Body of pancreas (tissue), 4 donors: ENCODE measurements around the gene DAB2IP. TPM values are rescaled to one million over a fixed set of nuclear protein-coding genes. Genes with fewer than 3 reads are reported as not detected.

Experiments
- ATAC-seq: fragments of 150-250 bp; one replicate; pipeline ENCODE4 v1.9.1; 2016
- DNase-seq, 4 donors: peaks; one replicate each; pipeline ENCODE4 v3.0.0-alpha.2; 2019
- H3K27ac ChIP-seq, 4 donors: fragments of 200-600 bp; sonication (generic); 1 replicate in 3 of 4; 2 replicates in 1 of 4; pipeline versions ENCODE4 v1.5.1 to v1.6.1; 2016 to 2019; ENCODE audit warnings: mild to moderate bottlenecking in 1 of 4, mixed read lengths in 1 of 4, moderate library complexity in 1 of 4
- H3K27me3 ChIP-seq, 2 donors: fragments of 200-600 bp; sonication (generic); one replicate each; pipeline ENCODE4 v1.6.0; 2016; ENCODE audit warnings: mild to moderate bottlenecking in 1 of 2
- H3K36me3 ChIP-seq, 2 donors: fragments of 200-600 bp; sonication (generic); replicated peaks in 1 of 2; 2 replicates each; pipeline ENCODE4 v1.5.1; 2016; ENCODE audit warnings: low read depth in 2 of 2; ENCODE audit not compliant: insufficient read depth in 1 of 2
- H3K4me1 ChIP-seq: fragments of 200-600 bp; sonication (generic); one replicate; pipeline ENCODE4 v1.6.0; 2016
- H3K4me3 ChIP-seq, 2 donors: fragments of 200-600 bp; sonication (generic); 1 replicate in 1 of 2; 2 replicates in 1 of 2; pipeline ENCODE4 v1.5.1; 2016 to 2019
- H3K9me3 ChIP-seq, 3 donors: fragments of 200-600 bp; sonication (generic); 1 replicate in 2 of 3; 2 replicates in 1 of 3; pipeline ENCODE4 v1.5.1; 2016
- CTCF ChIP-seq, 7 experiments: fragments of 450-650 bp in 4 of 7; fragments of 200-600 bp in 3 of 7; sonication (generic) in 3 of 7; IDR thresholded peaks; one replicate each; pipeline ENCODE4 v1.5.1; 2016 to 2019; ENCODE audit warnings: antibody characterized with exemption in 7 of 7
- POLR2A ChIP-seq, 3 donors: fragments of 450-650 bp; IDR thresholded peaks; one replicate each; pipeline ENCODE4 v1.6.1; 2016; ENCODE audit warnings: antibody characterized with exemption in 3 of 3, mild to moderate bottlenecking in 2 of 3
- WGBS, 2 donors: methylation state at CpG; one replicate each; pipeline ENCODE4 v1.1.5; 2017; 5-methylcytosine and 5-hydroxymethylcytosine counted together
- intact Hi-C: fragments of 100-400 bp; cut with DNase I; formaldehyde crosslinking; loops from one replicate; pipeline ENCODE4 v1.15.1; 2023
- total RNA-seq, 2 donors: library from RNA; depleted of rRNA; stranded (reverse); fragments of >200 nt; gene quantifications; one replicate each; pipeline ENCODE4 v1.1.0, GENCODE V29; 2016

Gene DAB2IP
- total RNA-seq, 2 donors from 2014 or later, result 25.2 to 34.9 TPM

- 74 to 91% methylated on average over 5 of the region's 5 CpGs for WGBS, 2 donors
- ATAC-seq (no peak), DNase-seq (no peak)
- intact Hi-C loops, result no loop called here
- Histone ChIP-seq H3K27me3 (no peaks in the 10 kb centered on the region), H3K4me1 (peaks cover 33% of the 10 kb centered on the region), H3K36me3 (no peaks in the 10 kb centered on the region), H3K27ac (no peak overlapping the region), H3K4me3 (no peak overlapping the region), H3K9me3 (no peaks in the 10 kb centered on the region)
- TF ChIP-seq POLR2A (IDR thresholded peaks at IDR 0.05) (no peak), CTCF (IDR thresholded peaks at IDR 0.05) (no peak)
These were observed 79.7 kb downstream of the DAB2IP start for GRCh38 chr9:121731090-121731489.

- no peak for ATAC-seq
These were observed 80.5 kb downstream of the DAB2IP start for GRCh38 chr9:121731919-121732318.

GRCh38 chr9:121732389-121732788, 81.0 kb downstream of the DAB2IP start:
- ATAC-seq (no peak), DNase-seq (no peak)
- intact Hi-C loops, result no loop called here
- Histone ChIP-seq H3K4me1 (peaks cover 41% of the 10 kb centered on the region), H3K27me3 (no peaks in the 10 kb centered on the region), H3K9me3 (no peaks in the 10 kb centered on the region), H3K36me3 (no peaks in the 10 kb centered on the region), H3K27ac (no peak overlapping the region), H3K4me3 (no peak overlapping the region)
- 93 to 98% methylated on average over 5 of the region's 5 CpGs for WGBS, 2 donors
- TF ChIP-seq POLR2A (IDR thresholded peaks at IDR 0.05) (no peak), CTCF (IDR thresholded peaks at IDR 0.05) (no peak)

More at GRCh38 chr9:121731919-121732318, 80.5 kb downstream of the DAB2IP start:
- Histone ChIP-seq H3K27me3 (no peaks in the 10 kb centered on the region), H3K27ac (no peak overlapping the region), H3K36me3 (no peaks in the 10 kb centered on the region), H3K4me3 (no peak overlapping the region), H3K4me1 (peaks cover 38% of the 10 kb centered on the region), H3K9me3 (no peaks in the 10 kb centered on the region)
- TF ChIP-seq POLR2A (IDR thresholded peaks at IDR 0.05), result no peak
- TF ChIP-seq CTCF (IDR thresholded peaks at IDR 0.05), result no peak
- WGBS, 2 donors, result 74 to 87% methylated on average over 7 of the region's 7 CpGs
- intact Hi-C loops, result no loop called here
- no peak for DNase-seq

- TF ChIP-seq POLR2A (IDR thresholded peaks at IDR 0.05) (no peak), CTCF (IDR thresholded peaks at IDR 0.05) (no peak)
- no peak overlapping the region for H3K4me3 ChIP-seq
- no peak overlapping the region for H3K27ac ChIP-seq
- no peaks in the 10 kb centered on the region for H3K27me3 ChIP-seq
- H3K4me1 ChIP-seq, result peaks cover 41% of the 10 kb centered on the region
- no peaks in the 10 kb centered on the region for H3K36me3 ChIP-seq
- no peak for ATAC-seq
- 79 to 86% methylated on average over 4 of the region's 4 CpGs for WGBS, 2 donors
- intact Hi-C loops, result no loop called here
- no peak for DNase-seq
- no peaks in the 10 kb centered on the region for H3K9me3 ChIP-seq
These were observed 81.5 kb downstream of the DAB2IP start for GRCh38 chr9:121732886-121733285.

- H3K36me3 ChIP-seq, result no peaks in the 10 kb centered on the region
These were observed 83.0 kb downstream of the DAB2IP start for GRCh38 chr9:121734465-121734864.

More at GRCh38 chr9:121734465-121734864, 83.0 kb downstream of the DAB2IP start:
- no peaks in the 10 kb centered on the region for H3K27me3 ChIP-seq
- peak overlapping the region in 2 of 4 donors; percentile 89 to 91 for H3K27ac ChIP-seq
- ATAC-seq (no peak), DNase-seq (no peak)
- WGBS, 2 donors, result 91 to 100% methylated on average over 1 of the region's 1 CpG
- TF ChIP-seq POLR2A (IDR thresholded peaks at IDR 0.05) (no peak), CTCF (IDR thresholded peaks at IDR 0.05) (no peak)
- H3K9me3 ChIP-seq, result no peaks in the 10 kb centered on the region
- no peak overlapping the region for H3K4me3 ChIP-seq
- H3K4me1 ChIP-seq, result peaks cover 56% of the 10 kb centered on the region
- intact Hi-C loops, result no loop called here
